ENCODE data around the gene PDSS2.

Gene PDSS2

DNA sequence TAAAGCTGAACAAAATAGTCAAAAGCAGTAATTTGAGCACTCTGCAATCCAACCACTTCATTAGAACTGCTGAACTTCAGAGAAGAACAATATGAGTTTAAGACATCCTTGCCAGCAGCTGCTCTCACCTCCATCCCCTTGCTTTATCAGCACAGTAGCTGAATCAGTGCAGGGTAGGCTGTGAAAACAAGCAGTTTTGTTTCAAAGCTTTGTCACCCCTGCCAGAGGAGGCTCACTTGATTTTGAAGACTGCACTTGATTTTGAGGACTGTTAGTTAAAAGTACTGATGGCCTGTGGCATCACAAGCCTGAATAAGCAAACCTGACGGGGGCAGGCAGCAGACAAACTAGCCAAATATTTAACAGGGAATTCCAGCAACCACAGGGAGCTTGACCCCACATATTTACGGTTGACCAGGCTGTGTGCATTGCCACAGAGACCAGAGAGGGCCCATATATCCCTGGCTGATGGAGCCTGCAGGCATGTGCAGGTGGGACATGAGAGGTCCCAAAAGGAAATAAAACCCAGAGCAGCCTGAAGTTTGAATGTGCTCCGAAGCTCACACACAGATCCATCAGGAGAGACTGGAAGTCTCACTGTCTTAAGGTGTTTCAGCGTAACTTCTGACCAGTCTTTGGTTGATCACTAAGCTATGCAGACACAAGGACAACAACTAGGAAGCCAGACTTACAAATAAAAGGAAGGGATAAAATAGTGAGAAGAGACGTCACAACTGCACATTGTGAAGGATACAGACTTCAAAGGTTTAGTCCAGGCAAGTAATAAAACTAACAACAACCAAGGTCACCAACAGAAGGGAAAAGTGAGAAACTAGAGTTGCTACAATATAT is 97.4 kb downstream of the PDSS2 start:
- DNase-seq (ENCODE audit: low read depth, low spot score): no peak

- no peak for DNase-seq (ENCODE audit: low read depth, low spot score)
Measured at GRCh38 chr6:107360476-107360875, 98.9 kb downstream of the PDSS2 start.

- DNase-seq (ENCODE audit: low read depth, low spot score): no peak
Measured at GRCh38 chr6:107357842-107358241, 101.5 kb downstream of the PDSS2 start.

DNA sequence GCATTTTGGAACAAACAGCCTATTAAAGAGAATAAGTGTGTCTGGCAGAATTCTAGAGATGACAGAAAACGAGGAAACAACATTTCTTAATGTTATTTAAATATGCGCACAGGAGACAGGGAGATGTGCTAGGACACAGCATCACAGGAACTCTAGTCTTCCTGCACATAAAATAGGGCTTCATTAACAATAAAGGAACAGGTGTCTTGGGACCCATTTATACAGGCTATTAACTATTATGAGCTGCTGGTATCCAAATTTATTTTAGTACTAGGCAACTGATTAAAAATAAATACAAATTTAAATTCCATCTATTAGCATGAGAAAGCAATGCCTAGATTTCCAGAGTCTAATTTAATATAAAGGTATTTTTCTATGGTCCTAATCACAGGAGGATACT is 102.3 kb downstream of the PDSS2 start:
- no peak for DNase-seq (ENCODE audit: low read depth, low spot score)

- DNase-seq (ENCODE audit: low read depth, low spot score): no peak
Measured at GRCh38 chr6:107355659-107356058, 103.7 kb downstream of the PDSS2 start.

GRCh38 chr6:107354451-107354850 is 104.9 kb downstream of the PDSS2 start:
- DNase-seq (ENCODE audit: low read depth, low spot score): no peak

DNA sequence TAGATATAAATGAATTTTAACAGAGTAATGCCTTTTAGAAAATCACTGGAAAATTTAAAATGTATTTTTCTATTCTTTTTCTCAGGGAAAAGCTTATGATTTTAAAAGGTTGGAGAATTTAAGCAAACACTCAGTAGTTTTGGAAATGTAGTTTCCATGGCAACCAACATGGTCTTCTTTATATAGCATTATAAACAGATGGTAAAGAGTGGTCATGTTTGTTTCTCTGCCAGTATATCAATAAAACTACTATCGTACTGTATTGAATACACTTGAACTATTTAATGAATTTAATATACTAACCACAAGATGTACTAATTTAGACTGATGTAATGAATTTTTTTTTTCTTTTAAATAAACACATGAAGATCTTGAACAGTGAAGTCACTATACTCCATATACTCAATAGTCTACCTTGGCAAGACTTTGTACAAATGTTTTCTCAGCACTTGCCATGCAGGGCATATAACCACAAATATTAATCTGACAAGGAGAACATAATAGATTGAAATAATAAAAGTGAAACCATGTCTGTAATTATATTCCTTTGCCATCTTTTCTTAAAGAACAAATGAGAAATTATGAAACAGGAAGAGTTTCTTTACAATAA is 105.5 kb downstream of the PDSS2 start:
- DNase-seq (ENCODE audit: low read depth, low spot score): no peak

GRCh38 chr6:107348224-107348623 is 111.1 kb downstream of the PDSS2 start:
- no peak for DNase-seq (ENCODE audit: low read depth, low spot score)

DNA sequence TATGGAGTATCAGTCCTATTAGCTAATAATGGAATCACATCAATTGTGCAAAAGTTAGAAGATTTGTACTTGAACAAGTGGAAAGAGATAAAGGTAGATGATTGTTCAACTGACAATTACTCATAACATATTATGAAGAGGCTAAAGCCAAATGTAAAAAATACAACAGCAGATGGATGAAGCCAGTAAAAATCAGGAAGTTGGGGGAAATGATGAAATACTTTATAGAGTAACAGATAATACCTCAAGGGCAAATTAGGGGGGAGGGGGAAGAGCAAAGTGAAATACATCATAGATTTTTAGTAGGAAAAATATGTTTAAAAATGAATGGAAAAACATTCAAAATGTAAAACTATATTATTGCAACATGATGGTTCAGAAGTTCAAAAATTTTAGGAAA is 114.0 kb downstream of the PDSS2 start:
- no peak for DNase-seq (ENCODE audit: low read depth, low spot score)

- no peak for DNase-seq (ENCODE audit: low read depth, low spot score)
Measured at GRCh38 chr6:107344981-107345380, 114.4 kb downstream of the PDSS2 start.

GRCh38 chr6:107344383-107344782 is 115.0 kb downstream of the PDSS2 start:
- DNase-seq (ENCODE audit: low read depth, low spot score): no peak

DNA sequence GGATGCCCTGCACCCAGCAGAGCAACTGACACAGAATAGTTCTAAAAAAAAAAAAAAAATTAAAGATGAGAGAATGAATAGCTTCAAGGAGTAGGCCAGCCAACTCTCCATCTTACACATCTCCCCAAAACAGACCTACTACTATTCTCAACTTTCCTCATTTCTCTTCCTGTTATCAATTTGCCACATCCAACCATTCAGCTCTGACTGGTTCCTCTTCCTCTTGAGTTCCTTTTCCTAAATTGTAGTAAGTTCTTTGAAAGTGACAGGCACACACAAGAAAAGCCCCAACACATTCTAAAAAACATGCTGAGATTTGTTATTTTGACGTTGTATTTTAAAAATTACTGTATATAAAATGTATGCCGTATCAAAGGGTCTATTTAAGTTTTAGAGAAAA is 117.2 kb downstream of the PDSS2 start:
- no peak for DNase-seq (ENCODE audit: low read depth, low spot score)

GRCh38 chr6:107340881-107341280 is 118.5 kb downstream of the PDSS2 start:
- DNase-seq (ENCODE audit: low read depth, low spot score): no peak

GRCh38 chr6:107337191-107337741 is 122.1 kb downstream of the PDSS2 start:
- no peak for DNase-seq (ENCODE audit: low read depth, low spot score)

- DNase-seq (ENCODE audit: low read depth, low spot score): no peak
Measured at GRCh38 chr6:107334026-107334425, 125.3 kb downstream of the PDSS2 start.

GRCh38 chr6:107333491-107333890 is 125.9 kb downstream of the PDSS2 start:
- no peak for DNase-seq (ENCODE audit: low read depth, low spot score)

DNA sequence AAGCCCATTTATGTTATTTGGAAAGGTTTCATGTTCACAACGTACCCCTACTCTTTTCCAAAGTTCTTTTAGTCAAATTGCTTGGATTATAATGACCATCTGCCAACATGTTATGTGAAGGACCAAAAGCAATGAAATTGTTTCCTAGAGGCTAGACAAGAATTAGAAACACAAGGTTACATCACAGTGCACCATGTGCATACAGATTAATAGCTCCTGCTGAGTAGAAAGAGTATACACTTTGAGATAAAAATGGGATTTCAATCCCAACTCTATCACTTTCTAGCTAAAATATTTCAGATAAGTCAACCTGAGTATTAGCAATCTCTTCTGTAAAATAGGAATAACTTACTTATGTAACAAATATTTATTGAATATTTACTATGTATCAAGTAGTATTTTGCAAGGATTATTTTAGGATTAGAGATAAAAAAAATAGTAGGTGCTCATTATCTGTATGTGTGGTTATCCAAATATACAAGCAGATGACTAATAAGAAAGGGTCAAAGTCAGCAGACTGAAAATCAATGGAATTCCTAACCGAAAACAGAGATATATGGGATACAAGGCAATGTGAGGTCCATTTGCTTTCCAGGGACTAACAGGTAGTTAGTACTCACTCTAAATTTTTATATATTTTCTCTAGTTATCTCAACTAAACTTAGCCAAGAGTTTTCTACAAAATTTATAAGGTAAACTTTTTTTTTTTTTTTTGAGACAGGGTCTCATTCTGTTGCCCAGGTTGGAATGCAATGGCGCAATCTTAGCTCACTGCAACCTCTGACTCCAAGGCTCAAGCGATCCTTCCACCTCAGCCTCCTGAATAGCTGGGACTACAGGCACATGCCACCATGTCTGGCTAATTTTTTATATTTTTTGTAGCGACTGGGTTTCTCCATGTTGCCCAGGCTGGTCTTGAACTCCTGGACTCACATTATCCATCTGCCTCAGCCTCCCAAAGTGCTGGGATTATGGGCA is 127.7 kb downstream of the PDSS2 start:
- DNase-seq (ENCODE audit: low read depth, low spot score): no peak

GRCh38 chr6:107330168-107330567 is 129.2 kb downstream of the PDSS2 start:
- DNase-seq (ENCODE audit: low read depth, low spot score): no peak

DNA sequence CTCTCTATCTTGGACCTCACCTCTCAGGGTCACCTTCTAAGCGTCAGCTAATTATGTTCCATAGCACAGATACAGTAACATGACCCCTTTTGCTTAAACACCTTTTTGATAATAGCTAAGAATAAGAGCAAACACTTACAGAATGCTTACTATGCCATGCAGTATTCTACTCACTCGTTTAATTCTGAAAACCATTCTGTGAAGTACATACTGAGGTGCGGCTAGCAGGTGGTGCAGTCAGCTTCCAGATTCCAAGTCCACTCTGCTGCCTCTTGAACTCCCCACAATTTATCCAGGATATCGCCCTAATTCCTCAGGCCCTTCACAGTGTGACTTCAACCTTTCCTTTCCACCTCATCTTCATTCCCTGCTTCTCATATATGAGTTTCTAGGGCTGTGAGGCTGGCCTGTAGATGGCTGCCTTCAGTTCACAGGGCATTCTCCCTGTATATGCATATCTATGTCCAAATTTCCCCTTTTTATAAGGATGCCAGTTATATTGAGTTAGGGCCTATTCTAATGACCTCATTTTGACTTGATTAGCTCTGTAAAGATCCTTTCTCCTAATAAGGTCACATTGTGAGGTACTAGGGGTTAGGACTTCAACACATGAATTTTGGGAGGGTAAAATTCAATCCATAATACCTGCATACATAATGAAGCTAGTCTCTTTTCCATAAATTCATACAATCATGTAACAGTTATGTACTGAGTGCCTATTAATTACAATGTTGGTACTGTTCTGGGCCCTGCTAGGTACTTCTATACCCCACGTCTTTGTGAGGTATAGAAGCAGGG is 130.1 kb downstream of the PDSS2 start:
- no peak for DNase-seq (ENCODE audit: low read depth, low spot score)

GRCh38 chr6:107328081-107328480 is 131.3 kb downstream of the PDSS2 start:
- DNase-seq (ENCODE audit: low read depth, low spot score): no peak
